GM23338 (cell line): ENCODE measurements around the gene SPRR1B.

Experiments used
- ETS1 ChIP-seq: IDR thresholded peaks from 2 replicates; pipeline ENCODE4 v1.6.1; 2016; ENCODE audit warnings: antibody characterized with exemption
- EZH2phosphoT487 ChIP-seq: fragments of 200-600 bp; sonication (generic); IDR thresholded peaks from one replicate; pipeline ENCODE4 v1.8.1; 2018; ENCODE audit warnings: antibody characterized with exemption; ENCODE audit not compliant: unreplicated experiment
- TF ChIP-seq, protein P1 (sequence below), 2 experiments: fragments of 200-600 bp in 1 of 2; sonication (generic) in 1 of 2; conservative IDR thresholded peaks; 2 replicates each; pipeline versions ENCODE4 v1.5.1 to v1.6.1; 2016 to 2017; ENCODE audit warnings: antibody characterized with exemption in 2 of 2, low read depth in 2 of 2, mild to moderate bottlenecking in 2 of 2, moderate library complexity in 1 of 2

GRCh38 chr1:153032677-153033308 lies 1.8 kb downstream of the SPRR1B start:
- TF ChIP-seq, protein P1, sequence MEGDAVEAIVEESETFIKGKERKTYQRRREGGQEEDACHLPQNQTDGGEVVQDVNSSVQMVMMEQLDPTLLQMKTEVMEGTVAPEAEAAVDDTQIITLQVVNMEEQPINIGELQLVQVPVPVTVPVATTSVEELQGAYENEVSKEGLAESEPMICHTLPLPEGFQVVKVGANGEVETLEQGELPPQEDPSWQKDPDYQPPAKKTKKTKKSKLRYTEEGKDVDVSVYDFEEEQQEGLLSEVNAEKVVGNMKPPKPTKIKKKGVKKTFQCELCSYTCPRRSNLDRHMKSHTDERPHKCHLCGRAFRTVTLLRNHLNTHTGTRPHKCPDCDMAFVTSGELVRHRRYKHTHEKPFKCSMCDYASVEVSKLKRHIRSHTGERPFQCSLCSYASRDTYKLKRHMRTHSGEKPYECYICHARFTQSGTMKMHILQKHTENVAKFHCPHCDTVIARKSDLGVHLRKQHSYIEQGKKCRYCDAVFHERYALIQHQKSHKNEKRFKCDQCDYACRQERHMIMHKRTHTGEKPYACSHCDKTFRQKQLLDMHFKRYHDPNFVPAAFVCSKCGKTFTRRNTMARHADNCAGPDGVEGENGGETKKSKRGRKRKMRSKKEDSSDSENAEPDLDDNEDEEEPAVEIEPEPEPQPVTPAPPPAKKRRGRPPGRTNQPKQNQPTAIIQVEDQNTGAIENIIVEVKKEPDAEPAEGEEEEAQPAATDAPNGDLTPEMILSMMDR (conservative IDR thresholded peaks at IDR 0.05; ENCODE audit: low read depth in 2 of 2): peak; percentile 65 to 75
- TF ChIP-seq ETS1 (no peak), EZH2phosphoT487 (no peak)
